Neuronal stem cell (in vitro differentiated cells): ENCODE measurements around the gene TRMT112.

Experiments used
- DNase-seq: peaks from one replicate; pipeline ENCODE4 v3.0.0-alpha.2; 2013; ENCODE audit warnings: low spot score
- H2AFZ ChIP-seq: one replicate; pipeline ENCODE4 v1.6.1; 2013; ENCODE audit warnings: mild to moderate bottlenecking, low read length, inconsistent platforms
- H2AK5ac ChIP-seq: 2 replicates; pipeline ENCODE4 v1.6.1; 2013; ENCODE audit warnings: low read depth, mild to moderate bottlenecking, inconsistent platforms, low read length, moderate library complexity, mixed read lengths
- H2BK120ac ChIP-seq: 2 replicates; pipeline ENCODE4 v1.6.1; 2013; ENCODE audit warnings: low read depth, mild to moderate bottlenecking, inconsistent platforms, low read length, moderate library complexity, mixed read lengths
- H2BK12ac ChIP-seq: one replicate; pipeline ENCODE4 v1.6.1; 2013; ENCODE audit warnings: low read length, inconsistent platforms
- H2BK15ac ChIP-seq: 2 replicates; pipeline ENCODE4 v1.6.1; 2013; ENCODE audit warnings: mild to moderate bottlenecking, low read length, inconsistent platforms, mixed read lengths
- H2BK5ac ChIP-seq: one replicate; pipeline ENCODE4 v1.6.1; 2013; ENCODE audit warnings: inconsistent platforms, mild to moderate bottlenecking, low read length, moderate library complexity
- H3K14ac ChIP-seq: one replicate; pipeline ENCODE4 v1.6.1; 2013; ENCODE audit warnings: low read length, inconsistent platforms
- H3K18ac ChIP-seq: 2 replicates; pipeline ENCODE4 v1.6.1; 2013; ENCODE audit warnings: low read length, inconsistent platforms
- H3K23ac ChIP-seq: 2 replicates; pipeline ENCODE4 v1.6.1; 2013; ENCODE audit warnings: low read depth, mild to moderate bottlenecking, mixed read lengths, low read length, inconsistent platforms; ENCODE audit not compliant: poor library complexity
- H3K27ac ChIP-seq: replicated peaks from 3 replicates; pipeline ENCODE4 v1.5.1; 2013; ENCODE audit warnings: low read length, inconsistent platforms
- H3K27me3 ChIP-seq, 3 experiments: 2 replicates each; pipeline ENCODE4 v1.6.1; 2013; ENCODE audit warnings: low read length in 3 of 3, mild to moderate bottlenecking in 2 of 3, inconsistent platforms in 1 of 3, low read depth in 1 of 3, mixed read lengths in 1 of 3, moderate library complexity in 1 of 3; ENCODE audit not compliant: control insufficient read depth in 3 of 3, insufficient read depth in 3 of 3
- H3K36me3 ChIP-seq, 2 donors: replicated peaks in 1 of 2; 2 replicates each; pipeline ENCODE4 v1.6.1; 2013; ENCODE audit warnings: low read length in 2 of 2; ENCODE audit not compliant: control insufficient read depth in 2 of 2, insufficient read depth in 2 of 2
- H3K4ac ChIP-seq: 2 replicates; pipeline ENCODE4 v1.6.1; 2013; ENCODE audit warnings: inconsistent platforms, mild to moderate bottlenecking, low read length, moderate library complexity
- H3K4me1 ChIP-seq, 2 donors: 1 replicate in 1 of 2; 2 replicates in 1 of 2; pipeline ENCODE4 v1.6.1; 2013; ENCODE audit warnings: low read length in 2 of 2, low read depth in 1 of 2; ENCODE audit not compliant: control insufficient read depth in 2 of 2, insufficient read depth in 1 of 2
- H3K4me2 ChIP-seq: one replicate; pipeline ENCODE4 v1.6.1; 2013; ENCODE audit warnings: mild to moderate bottlenecking, low read length, inconsistent platforms; ENCODE audit not compliant: insufficient read depth, poor library complexity, severe bottlenecking
- H3K4me3 ChIP-seq, 2 donors: 2 replicates each; pipeline ENCODE4 v1.5.1; 2013; ENCODE audit warnings: low read length in 2 of 2, mild to moderate bottlenecking in 2 of 2, inconsistent platforms in 1 of 2, moderate library complexity in 1 of 2
- H3K79me1 ChIP-seq: one replicate; pipeline ENCODE4 v1.6.1; 2013; ENCODE audit warnings: low read depth, mild to moderate bottlenecking, inconsistent platforms, low read length, moderate library complexity
- H3K9ac ChIP-seq: one replicate; pipeline ENCODE4 v1.6.1; 2013; ENCODE audit warnings: mild to moderate bottlenecking, low read depth, low read length, inconsistent platforms; ENCODE audit not compliant: poor library complexity
- H3K9me3 ChIP-seq, 2 donors: replicated peaks in 1 of 2; 2 replicates each; pipeline versions ENCODE3 to v1.6.1; 2013; ENCODE audit warnings: low read length in 2 of 2, mild to moderate bottlenecking in 2 of 2, inconsistent platforms in 1 of 2, low read depth in 1 of 2, mixed read lengths in 1 of 2, moderate library complexity in 1 of 2; ENCODE audit not compliant: control insufficient read depth in 2 of 2, insufficient read depth in 1 of 2
- H4K8ac ChIP-seq: one replicate; pipeline ENCODE4 v1.6.1; 2013; ENCODE audit warnings: low read depth, mild to moderate bottlenecking, inconsistent platforms, low read length, moderate library complexity
- H4K91ac ChIP-seq: one replicate; pipeline ENCODE4 v1.6.1; 2013; ENCODE audit warnings: low read length, low read depth, mild to moderate bottlenecking, inconsistent platforms; ENCODE audit not compliant: poor library complexity
- WGBS, 2 donors: extraction: QIAGEN DNeasy Blood & Tissue Kit; methylation state at CpG; one replicate each; pipeline ENCODE4 v1.1.7; 2013; ENCODE audit warnings: missing lambda C conversion rate in 2 of 2, mixed read lengths in 1 of 2; ENCODE audit not compliant: insufficient read length in 2 of 2, insufficient replicate concordance in 1 of 2; ENCODE audit errors: extremely low coverage in 2 of 2; 5-methylcytosine and 5-hydroxymethylcytosine counted together

Gene TRMT112

DNA sequence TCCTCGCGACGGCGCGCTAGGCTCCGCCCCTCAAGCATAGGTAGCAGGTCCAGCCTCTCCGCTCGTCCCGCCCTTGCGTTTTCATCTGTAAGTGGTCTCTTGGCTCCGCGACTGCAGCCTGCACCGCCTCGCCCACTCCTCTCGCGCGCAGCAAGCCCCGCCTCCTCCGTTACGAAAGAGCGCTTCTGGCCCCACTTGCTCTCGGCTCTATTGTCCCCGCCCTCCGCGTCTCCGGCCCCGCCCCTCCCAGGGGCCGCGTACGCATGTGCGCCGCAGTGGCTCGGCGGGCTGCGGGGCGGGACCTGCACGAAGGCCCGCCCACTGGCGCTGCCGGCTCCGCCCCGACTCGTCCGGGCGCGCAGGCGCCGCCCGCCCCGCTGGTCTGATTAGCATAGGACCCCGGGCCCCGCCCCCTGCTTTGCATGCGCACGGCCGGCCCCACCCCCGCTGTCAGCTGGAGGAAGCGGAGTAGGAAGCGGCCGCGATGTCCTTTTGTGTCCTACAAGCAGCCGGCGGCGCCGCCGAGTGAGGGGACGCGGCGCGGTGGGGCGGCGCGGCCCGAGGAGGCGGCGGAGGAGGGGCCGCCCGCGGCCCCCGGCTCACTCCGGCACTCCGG lies 12.2 kb downstream of the TRMT112 start, which contains the start of gene ESRRA:
Gene ESRRA (plus strand): TSS at position 450 of the 616 bp plus-strand sequence. CDS start 1,656 bp downstream, outside the sequence.
- peak; percentile 99 for DNase-seq
- Histone ChIP-seq H2AK5ac (peak within 1 kb of the TSS; percentile 77), H3K4me3 (peak within 1 kb of the TSS; percentile 88 to 92), H4K91ac (no peak within 1 kb of the TSS), H2AFZ (peak within 1 kb of the TSS; percentile 94), H4K8ac (no peak within 1 kb of the TSS), H3K4me1 (peaks cover 12 to 16% of the 10 kb centered on the region in 2 donors), H2BK120ac (no peak within 1 kb of the TSS), H3K23ac (peak within 1 kb of the TSS; percentile 95), H3K18ac (peak within 1 kb of the TSS; percentile 98), H3K79me1 (peaks cover 10% of the 10 kb centered on the region), H3K27ac (peak within 1 kb of the TSS; percentile 84), H3K4ac (no peak within 1 kb of the TSS), H2BK5ac (peak within 1 kb of the TSS; percentile 42), H3K9me3 (no peaks in the 10 kb centered on the region), H3K4me2 (peak within 1 kb of the TSS; percentile 93), H3K9ac (peak within 1 kb of the TSS; percentile 97), H3K27me3 (peaks cover 5 to 25% (median 12%) of the 10 kb centered on the region in 3 experiments), H3K36me3 (peaks cover 3 to 6% of the 10 kb centered on the region in 2 donors), H3K14ac (peak within 1 kb of the TSS; percentile 71), H2BK12ac (peak within 1 kb of the TSS; percentile 75), H2BK15ac (peak within 1 kb of the TSS; percentile 79)
- WGBS, 2 donors: no CpG with 5 or more reads among the region's 81 CpGs

DNA sequence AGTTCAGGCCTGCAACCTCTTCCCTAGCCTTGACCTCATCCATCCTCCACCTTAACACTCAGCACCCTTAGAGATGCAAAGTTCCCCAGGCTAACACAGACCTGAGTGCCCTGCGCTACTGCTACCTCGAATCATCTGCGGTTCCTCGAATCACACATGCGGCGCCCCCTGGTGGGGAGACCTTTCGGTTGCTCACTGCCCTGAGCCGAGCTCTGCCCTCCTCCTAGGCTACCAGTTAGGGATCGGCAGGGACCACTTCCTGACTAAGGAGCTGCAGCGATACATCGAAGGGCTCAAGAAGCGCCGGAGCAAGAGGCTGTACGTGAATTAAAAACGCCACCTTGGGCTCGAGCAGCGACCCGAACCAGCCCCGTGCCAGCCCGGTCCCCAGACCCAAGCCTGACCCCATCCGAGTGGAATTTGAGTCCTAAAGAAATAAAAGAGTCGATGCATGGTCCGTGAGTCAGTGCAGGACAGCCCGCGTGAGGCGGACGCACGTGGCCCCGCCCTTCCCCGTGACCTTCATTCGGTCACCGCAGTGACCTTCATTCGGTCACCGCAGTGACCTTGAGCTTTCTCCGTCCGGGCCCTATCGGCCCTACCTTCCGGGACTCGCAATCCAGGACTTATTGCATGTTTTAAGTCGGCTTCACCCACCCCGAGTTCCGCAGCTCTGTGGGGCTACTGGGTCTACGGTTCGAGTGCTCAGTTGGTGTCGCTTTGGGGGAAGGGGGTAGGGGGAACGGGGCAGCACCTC lies 12.9 kb downstream of the TRMT112 start:
- H4K8ac ChIP-seq: no peak overlapping the region
- no CpG with 5 or more reads among the region's 46 CpGs for WGBS, 2 donors
- H3K9ac ChIP-seq: peak overlapping the region; percentile 50

DNA sequence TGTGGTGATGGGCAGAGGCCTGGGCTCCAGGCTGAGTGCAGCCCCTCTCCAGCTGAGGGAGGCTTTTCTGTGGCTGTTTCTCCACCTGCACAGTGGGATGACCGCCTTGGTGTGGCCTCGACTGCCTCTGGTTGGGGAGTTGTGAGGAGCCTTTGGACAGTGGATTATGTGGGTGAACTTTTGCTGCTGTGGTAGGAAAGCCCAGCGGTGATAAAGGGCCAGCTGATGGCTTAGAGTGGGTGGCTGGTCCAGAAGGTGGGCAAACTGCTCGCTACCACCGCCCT lies 13.4 kb downstream of the TRMT112 start:
- Histone ChIP-seq H3K79me1 (peaks cover 10% of the 10 kb centered on the region), H3K4me3 (peak overlapping the region in 1 of 2 donors; percentile 57), H2BK15ac (peak overlapping the region; percentile 7), H3K4me1 (peaks cover 12 to 25% of the 10 kb centered on the region in 2 donors), H2AFZ (peak overlapping the region; percentile 87), H3K9ac (peak overlapping the region; percentile 50), H3K27ac (no peak overlapping the region), H2AK5ac (peak overlapping the region; percentile 82), H3K9me3 (no peaks in the 10 kb centered on the region), H4K8ac (no peak overlapping the region), H3K4ac (no peak overlapping the region), H4K91ac (no peak overlapping the region), H3K23ac (no peak overlapping the region), H3K27me3 (peaks cover 16 to 37% (median 24%) of the 10 kb centered on the region in 3 experiments), H3K36me3 (peaks cover 3 to 4% of the 10 kb centered on the region in 2 donors), H2BK5ac (no peak overlapping the region), H3K4me2 (no peak overlapping the region), H2BK12ac (no peak overlapping the region), H3K14ac (no peak overlapping the region), H3K18ac (peak overlapping the region; percentile 52), H2BK120ac (no peak overlapping the region)
- DNase-seq: no peak
- no CpG with 5 or more reads among the region's 5 CpGs for WGBS, 2 donors

More for the DNA sequence above, 12.9 kb downstream of the TRMT112 start:
- Histone ChIP-seq H2BK5ac (peak overlapping the region; percentile 42), H4K91ac (no peak overlapping the region), H3K4me1 (peaks cover 12 to 23% of the 10 kb centered on the region in 2 donors), H3K4me3 (peak overlapping the region; percentile 57 to 83), H3K18ac (peak overlapping the region; percentile 91), H2BK12ac (peak overlapping the region; percentile 14), H3K4me2 (peak overlapping the region; percentile 93), H3K9me3 (no peaks in the 10 kb centered on the region), H3K36me3 (peaks cover 3 to 4% of the 10 kb centered on the region in 2 donors), H2AK5ac (peak overlapping the region; percentile 82), H2BK120ac (no peak overlapping the region), H3K27ac (peak overlapping the region; percentile 58), H3K27me3 (peaks cover 12 to 32% (median 19%) of the 10 kb centered on the region in 3 experiments), H3K23ac (peak overlapping the region; percentile 75), H3K14ac (peak overlapping the region; percentile 17), H3K79me1 (peaks cover 10% of the 10 kb centered on the region), H2BK15ac (peak overlapping the region; percentile 79), H3K4ac (no peak overlapping the region), H2AFZ (peak overlapping the region; percentile 87)
- DNase-seq: peak; percentile 89
